GM19193 (cell line): ENCODE results near the gene PSMA5.

Experiments used
- POLR2A ChIP-seq: IDR thresholded peaks from 4 replicates; pipeline ENCODE4 v1.6.1; 2011; ENCODE audit not compliant: insufficient read depth, insufficient read length; ENCODE audit errors: extremely low read depth

PSMA5 gene

DNA sequence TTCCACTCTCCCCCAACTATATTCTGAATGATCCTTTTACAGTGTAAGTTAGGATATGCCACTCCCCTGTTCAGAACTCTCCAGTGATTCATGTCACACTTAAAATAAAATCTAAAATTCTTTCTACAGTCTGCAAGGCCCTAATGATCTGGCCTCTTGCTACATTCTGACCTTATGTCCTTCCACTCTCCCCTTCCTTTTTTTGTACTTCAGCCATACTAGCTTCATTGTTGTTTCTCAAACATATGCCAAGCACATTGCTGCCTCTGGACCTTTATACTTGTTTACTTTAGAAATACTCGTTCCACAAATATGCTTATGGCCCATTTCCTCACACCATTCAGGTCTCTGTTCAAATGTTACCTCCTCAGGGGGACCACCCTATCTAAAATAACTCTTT lies 14.8 kb upstream of the PSMA5 start:
- no peak for TF ChIP-seq POLR2A

DNA sequence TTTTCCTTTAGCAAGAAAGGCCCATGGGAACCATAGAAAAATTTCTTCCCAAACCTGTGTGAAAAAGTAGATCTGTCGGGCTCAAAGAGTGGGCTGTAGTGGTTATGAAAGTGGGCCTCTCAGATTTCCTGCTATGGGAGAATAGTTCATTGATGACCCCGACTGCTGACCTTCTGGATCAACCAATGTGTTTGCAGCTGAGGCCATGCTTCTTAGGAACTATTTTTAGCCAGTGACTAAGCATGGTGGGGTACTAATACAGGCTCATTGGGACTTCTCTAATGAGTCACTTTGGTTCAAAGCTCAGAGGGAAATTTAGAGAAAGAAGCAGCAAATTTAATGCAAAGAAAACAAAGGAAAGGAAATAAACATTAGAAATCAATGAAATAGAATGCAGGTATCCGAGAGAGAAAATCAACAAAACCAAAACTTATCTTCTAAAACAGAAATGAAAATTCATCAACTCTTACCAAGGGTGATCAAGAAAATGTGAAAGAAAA lies 12.6 kb upstream of the PSMA5 start:
- no peak for TF ChIP-seq POLR2A

DNA sequence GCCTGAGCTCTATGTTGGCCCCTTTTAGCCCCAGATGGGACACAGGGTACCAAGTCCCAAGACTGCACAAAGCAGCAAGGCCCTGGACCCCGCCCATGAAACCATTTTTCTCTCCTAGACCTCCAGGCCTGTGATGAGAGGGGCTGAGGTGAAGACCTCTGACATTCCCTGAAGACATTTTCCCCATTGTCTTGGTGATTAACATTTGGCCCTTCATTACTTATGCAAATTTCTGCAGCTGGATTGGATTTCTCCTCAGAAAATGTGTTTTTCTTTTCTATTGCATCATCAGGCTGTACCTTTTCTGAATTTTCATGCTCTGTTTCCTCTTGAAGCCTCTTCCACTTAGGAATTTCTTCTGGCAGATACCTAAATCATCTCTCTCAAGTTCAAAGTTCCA lies 8.2 kb upstream of the PSMA5 start:
- TF ChIP-seq POLR2A = no peak

DNA sequence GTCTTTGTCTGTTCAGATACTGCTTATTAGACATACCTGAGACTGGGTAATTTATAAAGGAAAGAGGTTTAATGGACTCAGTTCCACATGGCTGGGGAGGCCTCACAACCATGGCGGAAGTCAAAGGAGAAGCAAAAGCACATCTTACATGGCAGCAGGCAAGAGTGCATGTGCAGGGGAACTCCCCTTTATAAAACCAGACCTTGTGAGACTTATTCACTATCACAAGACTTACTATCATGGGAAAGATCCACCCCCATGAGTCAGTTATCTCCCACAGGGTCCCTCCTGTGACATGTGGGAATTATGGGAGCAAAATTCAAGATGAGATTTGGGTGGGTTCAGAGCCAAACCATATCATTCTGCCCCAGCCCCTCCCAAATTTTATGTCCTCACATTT lies 7.1 kb upstream of the PSMA5 start:
- TF ChIP-seq POLR2A = no peak

DNA sequence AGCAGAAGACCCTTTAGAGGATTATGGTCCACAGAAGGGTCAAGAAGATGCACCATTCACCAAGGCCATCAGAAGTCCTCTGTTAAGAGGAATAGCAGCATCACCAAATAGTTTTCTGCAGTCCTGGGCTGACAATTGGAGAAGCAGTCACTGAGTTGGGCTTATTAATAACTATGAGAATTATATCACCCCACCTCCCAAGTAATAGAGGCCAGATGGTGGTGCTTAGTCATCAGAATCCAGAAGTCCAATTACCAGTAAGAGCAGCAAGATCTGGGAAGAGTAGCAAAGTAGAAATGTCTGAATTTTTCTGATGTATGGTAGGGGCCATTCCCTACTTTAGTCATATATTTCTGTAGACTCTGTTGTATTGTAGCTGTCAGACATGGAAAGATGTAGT lies 6.1 kb upstream of the PSMA5 start:
- no peak for TF ChIP-seq POLR2A

DNA sequence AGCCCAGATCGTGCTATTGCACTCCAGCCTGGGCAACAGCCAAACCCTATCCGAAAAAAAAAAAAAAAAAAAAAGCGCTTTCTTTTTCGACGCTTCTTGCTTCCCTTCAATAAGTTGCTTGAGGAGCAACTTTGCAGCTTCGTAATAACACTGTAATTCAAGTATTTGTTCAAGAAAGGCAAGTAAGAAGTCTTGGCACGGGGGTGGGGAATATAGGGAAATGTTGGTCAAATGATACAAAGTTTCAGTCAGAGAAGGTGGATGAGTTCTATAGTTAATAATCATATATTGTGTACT lies 871 bp upstream of the PSMA5 start:
- TF ChIP-seq POLR2A = no peak

DNA sequence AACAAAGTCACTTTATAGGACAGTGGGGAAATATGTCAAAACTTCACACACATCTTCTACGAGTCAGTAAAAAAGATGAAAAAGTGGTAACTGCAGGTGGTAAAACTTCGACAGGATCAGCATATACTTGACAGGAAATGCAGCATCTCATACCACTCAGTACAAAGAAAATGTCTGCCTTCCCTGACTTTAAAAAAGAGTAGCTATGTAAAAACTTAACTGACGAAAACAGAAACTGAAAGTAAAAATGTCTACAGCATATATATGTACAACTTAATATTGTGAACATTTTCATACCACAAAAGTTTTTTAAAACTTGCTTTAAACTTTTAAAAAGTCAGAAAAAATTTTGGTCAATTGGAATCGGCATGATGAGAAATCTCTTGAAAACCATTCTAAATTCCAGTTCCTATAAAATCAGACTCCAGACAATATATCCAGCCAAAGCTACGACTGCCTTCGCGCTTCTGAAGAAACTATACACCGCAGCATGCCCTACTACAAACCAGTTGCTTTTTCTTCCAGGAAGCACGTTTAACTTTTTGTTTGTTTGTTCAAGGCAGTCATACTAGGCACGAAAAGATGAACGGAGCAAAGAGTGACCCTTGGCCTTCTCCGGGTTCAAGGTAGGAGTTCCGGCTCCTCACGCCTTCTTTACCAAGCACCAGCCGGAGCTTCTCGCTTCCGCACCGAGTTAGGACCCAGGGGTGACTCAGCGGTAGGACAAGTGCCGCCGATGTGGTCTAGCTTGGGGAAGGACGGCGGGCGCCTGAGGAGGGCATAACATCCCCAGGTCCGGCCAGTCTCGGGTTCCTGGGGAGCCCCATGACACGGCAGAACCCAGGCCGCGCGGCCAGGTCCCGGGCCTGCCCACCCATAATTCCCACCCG lies 612 bp downstream of the PSMA5 start:
- no peak for TF ChIP-seq POLR2A

DNA sequence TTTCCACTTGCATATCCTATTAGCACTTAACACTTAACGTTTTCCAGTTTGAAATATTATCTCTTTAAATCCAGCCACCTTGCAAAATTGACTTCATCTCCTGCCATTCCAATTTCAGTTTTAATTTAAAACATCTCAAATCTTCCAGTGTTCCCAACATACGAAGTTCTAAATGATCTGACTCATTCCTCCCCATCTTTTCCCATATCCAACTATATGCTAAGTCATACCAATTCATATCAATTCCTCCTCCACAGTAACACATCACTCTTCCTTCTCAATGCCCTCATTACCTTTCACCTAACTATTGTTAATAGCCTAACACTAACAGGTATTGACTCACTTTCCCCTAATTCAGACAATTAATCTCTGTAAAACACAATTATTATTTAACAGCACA lies 2.8 kb downstream of the PSMA5 start:
- TF ChIP-seq POLR2A = no peak

DNA sequence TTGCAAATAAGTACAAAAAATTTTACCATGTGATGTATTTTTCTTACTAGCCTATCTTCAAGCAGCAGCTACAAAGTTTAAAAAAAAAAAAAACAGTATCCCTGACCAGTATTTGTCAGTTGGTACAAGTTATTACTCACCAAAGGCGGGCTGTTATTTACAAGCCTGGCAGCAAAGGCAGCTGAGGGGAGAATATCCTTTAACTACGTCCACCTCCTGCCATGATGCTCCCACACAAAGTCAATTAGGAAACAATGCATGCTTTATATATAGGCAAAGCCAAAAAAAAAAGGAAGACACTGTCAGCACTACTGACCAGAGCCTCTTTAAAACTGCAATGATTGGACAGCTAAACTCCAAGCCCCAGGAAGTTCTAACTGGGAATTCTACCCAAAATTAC lies 13.7 kb downstream of the PSMA5 start:
- no peak for TF ChIP-seq POLR2A

DNA sequence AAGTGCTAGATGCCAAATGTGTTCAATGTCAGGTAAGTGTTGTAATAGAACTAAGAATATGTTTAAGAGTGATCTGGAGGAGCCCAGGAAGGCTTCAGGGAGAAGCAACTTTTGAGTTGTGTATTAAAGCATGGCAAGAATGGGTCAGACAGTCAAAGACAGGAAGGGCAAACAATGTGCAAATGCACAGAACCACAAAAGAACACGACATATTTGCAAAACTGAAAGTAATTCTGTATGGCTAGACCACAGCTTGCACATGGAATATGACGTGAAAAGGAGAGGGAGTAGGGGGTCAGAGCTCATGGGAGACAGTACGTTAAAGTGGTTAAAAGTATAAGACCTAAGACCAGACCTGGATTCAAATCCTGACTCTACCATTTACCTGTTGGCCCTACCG lies 21.4 kb downstream of the PSMA5 start:
- no peak for TF ChIP-seq POLR2A

DNA sequence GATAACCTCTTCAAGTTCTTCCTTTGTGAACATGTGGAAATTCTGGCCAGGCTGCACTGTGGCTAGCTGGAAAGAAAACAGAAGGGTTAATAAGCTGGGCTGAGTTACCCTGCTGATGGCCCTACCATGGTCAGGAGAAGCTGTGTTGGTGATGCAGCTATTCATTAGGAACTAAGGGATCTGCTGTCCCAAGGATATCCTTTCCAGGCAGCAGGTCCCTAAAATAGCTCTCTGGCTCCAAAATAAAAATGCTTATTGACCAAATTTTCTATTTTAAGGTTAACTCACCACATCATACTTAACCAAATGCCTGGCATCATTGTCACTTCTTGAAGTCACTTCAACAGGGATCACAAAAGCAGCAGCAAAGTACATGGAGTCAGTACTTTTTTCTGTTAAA lies 24.2 kb downstream of the PSMA5 start:
- TF ChIP-seq POLR2A = no peak

DNA sequence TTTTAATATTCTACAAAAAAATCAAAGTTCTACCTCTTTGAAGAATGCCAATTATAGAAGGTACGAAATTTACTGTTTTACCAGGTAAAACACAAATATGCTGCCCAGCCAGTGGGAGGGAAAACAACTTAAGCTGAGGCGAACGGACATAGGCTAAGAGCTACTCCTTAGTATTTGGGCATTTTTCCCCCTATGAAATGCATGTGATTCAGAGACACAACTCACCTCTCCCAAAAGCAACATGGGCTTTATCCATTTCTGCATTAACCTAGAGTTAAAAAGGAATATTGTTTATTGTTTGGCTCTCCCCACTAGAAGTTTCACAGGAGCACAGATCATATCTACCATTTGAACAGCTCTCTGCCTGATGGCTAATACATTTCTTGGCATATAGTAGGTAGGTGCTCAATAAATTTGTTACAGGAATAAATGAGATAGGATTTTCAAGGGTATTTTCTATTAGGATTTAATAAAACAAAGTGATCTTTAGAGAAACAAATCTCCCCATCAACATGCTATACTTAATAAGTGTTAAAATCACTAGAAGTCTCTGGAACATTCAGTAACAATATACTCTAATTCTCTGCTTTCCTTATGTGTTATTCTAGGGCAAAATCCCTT lies 26.1 kb downstream of the PSMA5 start:
- no peak for TF ChIP-seq POLR2A

DNA sequence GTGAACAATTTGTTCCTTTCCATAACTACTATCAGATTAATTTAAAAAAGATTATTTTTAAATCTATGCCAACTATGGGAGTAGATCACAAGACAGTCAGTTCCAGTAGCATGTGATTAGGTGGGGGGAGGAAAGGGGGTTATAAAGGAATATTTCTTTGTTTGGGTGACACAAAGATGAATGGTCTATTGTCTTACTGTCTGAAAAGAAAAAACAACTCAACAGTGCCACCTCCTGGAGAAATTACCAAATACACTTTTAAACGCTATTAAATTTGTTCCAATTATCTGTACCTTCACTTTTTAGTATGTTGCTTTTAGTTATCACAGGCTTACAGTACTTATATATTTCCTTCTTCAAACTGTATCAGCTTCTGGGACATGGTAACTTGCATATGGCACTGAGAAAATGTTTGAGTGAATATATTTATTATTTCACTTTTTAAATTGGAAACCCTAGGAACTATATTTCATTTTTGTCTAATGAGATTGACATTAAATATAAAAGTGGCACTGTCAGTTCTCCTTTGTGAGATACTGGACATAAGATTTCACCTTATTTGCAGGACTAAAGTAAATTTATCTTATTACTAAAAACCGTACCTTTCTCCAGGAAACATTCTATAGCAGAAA lies 26.8 kb downstream of the PSMA5 start:
- no peak for TF ChIP-seq POLR2A

DNA sequence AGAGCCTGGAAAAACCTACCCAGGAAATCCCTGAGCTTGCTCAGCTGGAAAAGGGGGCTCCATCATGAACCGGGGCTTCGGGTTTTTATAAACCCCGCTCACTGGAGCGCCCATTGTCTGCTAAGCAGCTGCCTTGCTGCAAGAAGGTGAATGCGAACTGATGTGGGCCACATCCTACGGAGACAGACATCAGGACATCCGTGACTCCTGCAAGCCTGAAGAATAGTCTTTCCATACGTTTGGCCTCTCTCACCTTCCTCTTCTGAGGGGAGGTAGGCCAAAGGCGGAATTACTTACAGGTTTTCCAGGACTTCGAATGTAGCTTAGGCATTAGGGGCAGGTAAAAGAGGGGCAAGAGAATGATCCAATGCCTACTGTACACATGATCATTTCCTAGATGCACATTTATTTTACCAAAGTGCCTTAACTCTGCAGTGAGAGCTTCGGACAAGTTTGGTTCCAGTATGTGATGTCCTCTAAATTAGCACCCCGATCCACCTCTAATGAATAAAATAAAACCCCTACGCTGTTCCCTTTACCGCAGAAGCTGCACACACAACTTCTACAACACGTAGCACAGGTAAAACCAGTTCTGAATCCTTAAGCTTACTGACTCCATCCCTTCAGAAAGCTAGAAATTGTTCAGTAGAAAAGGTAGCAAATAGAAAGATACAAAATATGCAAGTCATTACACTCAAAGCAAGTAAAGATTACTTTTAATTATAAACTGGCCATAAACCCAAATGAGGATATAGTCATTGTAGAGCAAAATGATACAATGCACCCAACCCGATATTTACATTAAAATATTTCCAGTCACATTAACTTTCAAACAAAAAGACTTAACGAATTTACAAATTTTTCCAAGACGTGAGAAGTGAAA lies 27.7 kb downstream of the PSMA5 start:
- TF ChIP-seq POLR2A = no peak
